IPS DF 6.9 (cell line): ENCODE measurements around the gene YDJC.
"Not testable (repeated sequence)": the region's sequence is repeated elsewhere in the genome, so short reads cannot be mapped to it uniquely, and the experiment has no call there.

Experiments used
- DNase-seq: peaks from one replicate; pipeline ENCODE4 v3.0.0-alpha.2; 2013; ENCODE audit warnings: low read depth, low spot score
- H3K27ac ChIP-seq: one replicate; pipeline ENCODE4 v1.5.1; 2013; ENCODE audit warnings: low read length, control low read depth
- H3K27me3 ChIP-seq: 2 replicates; pipeline ENCODE4 v1.6.1; 2013; ENCODE audit warnings: mild to moderate bottlenecking, low read length; ENCODE audit not compliant: control insufficient read depth, insufficient read depth
- H3K36me3 ChIP-seq: 2 replicates; pipeline ENCODE4 v1.6.1; 2013; ENCODE audit warnings: low read length; ENCODE audit not compliant: control insufficient read depth, insufficient read depth
- H3K4me1 ChIP-seq: 2 replicates; pipeline ENCODE4 v1.6.1; 2013; ENCODE audit warnings: low read length; ENCODE audit not compliant: control insufficient read depth, insufficient read depth
- H3K4me3 ChIP-seq: 2 replicates; pipeline ENCODE4 v1.5.1; 2013; ENCODE audit warnings: mild to moderate bottlenecking, low read length
- H3K9me3 ChIP-seq: 2 replicates; pipeline ENCODE4 v1.6.1; 2013; ENCODE audit warnings: low read length, inconsistent platforms; ENCODE audit not compliant: control insufficient read depth, insufficient read depth
- WGBS: extraction: QIAGEN DNeasy Blood & Tissue Kit; methylation state at CpG from one replicate; pipeline ENCODE4 v1.1.7; 2013; ENCODE audit warnings: mixed read lengths, missing lambda C conversion rate; ENCODE audit not compliant: insufficient read length, insufficient coverage; 5-methylcytosine and 5-hydroxymethylcytosine counted together

The YDJC gene

DNA sequence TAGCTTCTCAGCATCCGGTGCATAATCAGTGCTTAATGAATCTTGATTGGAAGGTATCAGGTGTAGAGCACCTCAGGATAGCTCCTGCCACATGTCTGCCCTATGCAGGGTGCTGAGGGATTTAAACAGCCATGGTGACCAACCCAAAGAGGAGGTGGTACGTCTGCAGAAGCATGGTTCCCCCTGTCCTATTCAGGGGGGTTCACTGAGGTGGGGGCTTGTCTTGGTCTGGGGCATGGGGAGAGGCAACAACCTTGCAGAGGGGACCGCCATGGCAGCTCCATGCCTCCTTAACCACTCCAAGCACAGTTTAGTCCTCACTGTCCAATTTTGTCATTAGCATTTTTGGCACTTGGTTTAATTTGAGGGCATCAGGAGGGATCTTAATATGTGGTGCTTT lies 37.4 kb downstream of the YDJC start:
- H3K4me1 ChIP-seq = 0 out of 2 replicates have a peak, but pooled peaks cover 2% of the 10 kb centered on the region
- H3K27me3 ChIP-seq = no peaks in the 10 kb centered on the region
- H3K4me3 ChIP-seq = no peak overlapping the region
- H3K9me3 ChIP-seq = no peaks in the 10 kb centered on the region
- DNase-seq = no peak
- WGBS = no CpG with 5 or more reads among the region's 3 CpGs
- peaks cover 16% of the 10 kb centered on the region for H3K36me3 ChIP-seq
- no peak overlapping the region for H3K27ac ChIP-seq

DNA sequence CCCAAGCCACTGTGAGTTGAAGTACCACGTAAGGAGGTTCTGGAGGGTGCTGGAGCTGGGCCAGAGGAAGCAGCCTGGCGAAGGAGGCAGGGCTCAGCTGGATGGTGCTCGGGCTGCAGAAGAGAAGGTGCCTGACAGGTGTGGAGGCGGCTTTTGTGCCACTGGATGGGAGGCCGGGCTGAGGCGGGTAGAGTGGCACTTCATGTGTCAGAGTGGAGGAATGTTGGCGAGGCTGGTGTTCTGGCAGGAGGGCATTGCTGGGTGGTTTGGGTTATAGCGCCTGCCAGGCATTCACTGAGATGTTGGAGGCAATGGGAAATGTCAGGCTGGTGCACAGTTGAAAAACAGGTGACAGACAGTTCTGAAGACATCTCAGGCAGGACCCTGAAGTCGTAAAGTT lies 38.1 kb downstream of the YDJC start:
- Histone ChIP-seq H3K9me3 (no peaks in the 10 kb centered on the region), H3K27me3 (no peaks in the 10 kb centered on the region), H3K4me3 (no peak overlapping the region), H3K4me1 (0 out of 2 replicates have a peak, but pooled peaks cover 2% of the 10 kb centered on the region), H3K36me3 (peaks cover 16% of the 10 kb centered on the region), H3K27ac (no peak overlapping the region)
- DNase-seq = no peak
- WGBS = no CpG with 5 or more reads among the region's 9 CpGs

DNA sequence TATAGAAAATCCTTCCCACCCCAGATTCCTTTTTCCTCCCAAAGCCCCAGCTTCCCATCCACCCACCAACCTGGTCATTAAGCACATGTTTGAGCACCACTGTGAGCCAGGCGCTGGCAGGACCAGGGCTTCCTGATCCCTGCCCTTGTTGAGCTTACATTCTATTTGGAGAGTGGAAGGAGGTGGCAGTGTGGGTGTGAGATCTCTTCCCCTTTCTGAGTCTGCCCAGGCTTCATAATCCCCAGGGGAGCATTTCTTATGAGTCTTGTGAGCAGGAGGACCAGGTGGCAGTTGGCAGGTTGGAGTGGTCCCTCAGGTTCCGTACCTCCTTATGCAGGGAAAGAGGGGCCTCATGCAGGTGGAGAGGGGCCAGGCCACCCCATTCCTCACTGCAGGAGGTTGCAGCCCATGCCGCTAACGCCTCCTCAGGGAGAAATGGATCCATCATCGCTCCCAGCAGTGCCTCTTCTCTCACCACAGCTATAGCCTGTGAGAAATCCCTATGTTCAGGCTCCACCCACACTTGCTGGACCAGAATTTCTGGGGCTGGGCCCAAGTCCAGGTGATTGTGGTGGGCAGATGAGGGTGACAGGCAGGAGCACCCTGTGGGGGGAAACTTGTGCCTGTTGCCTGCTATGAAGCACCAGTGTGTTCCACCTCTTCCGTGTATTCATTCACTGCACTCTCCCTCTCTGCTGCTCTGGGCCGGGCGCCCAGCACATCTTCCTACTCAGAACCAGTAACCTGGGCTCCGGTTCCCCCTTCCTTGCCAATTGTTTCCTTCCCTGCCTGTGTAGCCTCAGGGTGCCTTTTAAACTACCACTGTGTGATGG lies 38.8 kb downstream of the YDJC start:
- peaks cover 16% of the 10 kb centered on the region for H3K36me3 ChIP-seq
- H3K27me3 ChIP-seq = no peaks in the 10 kb centered on the region
- no CpG with 5 or more reads among the region's 9 CpGs for WGBS
- no peak overlapping the region for H3K4me3 ChIP-seq
- no peak for DNase-seq
- H3K4me1 ChIP-seq = 0 out of 2 replicates have a peak, but pooled peaks cover 2% of the 10 kb centered on the region
- H3K27ac ChIP-seq = no peak overlapping the region
- H3K9me3 ChIP-seq = no peaks in the 10 kb centered on the region

DNA sequence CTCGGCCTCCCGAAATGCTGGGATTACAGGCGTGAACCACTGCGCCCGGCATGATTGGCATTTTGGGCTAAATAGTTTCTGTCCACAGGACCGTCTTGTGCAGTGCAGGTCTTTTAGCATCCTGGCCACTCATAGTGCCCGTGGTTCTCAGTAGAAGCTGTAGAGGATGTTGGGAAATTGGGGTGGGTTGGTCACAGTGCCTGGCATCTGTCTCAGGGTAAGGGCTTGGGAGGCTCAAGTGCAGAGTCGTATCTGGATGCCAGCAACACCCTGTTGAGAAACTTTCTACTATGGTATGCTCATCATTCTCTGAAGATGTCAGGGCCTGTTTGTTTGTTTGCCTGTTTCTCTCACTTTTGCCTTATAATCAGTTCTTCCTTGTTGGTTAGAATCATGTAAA lies 40.4 kb downstream of the YDJC start:
- no CpG with 5 or more reads among the region's 8 CpGs for WGBS
- H3K36me3 ChIP-seq = peaks cover 9% of the 10 kb centered on the region
- DNase-seq = no peak
- no peak overlapping the region for H3K27ac ChIP-seq
- no peak overlapping the region for H3K4me3 ChIP-seq
- no peaks in the 10 kb centered on the region for H3K27me3 ChIP-seq
- H3K4me1 ChIP-seq = 0 out of 2 replicates have a peak, but pooled peaks cover 2% of the 10 kb centered on the region
- H3K9me3 ChIP-seq = no peaks in the 10 kb centered on the region

DNA sequence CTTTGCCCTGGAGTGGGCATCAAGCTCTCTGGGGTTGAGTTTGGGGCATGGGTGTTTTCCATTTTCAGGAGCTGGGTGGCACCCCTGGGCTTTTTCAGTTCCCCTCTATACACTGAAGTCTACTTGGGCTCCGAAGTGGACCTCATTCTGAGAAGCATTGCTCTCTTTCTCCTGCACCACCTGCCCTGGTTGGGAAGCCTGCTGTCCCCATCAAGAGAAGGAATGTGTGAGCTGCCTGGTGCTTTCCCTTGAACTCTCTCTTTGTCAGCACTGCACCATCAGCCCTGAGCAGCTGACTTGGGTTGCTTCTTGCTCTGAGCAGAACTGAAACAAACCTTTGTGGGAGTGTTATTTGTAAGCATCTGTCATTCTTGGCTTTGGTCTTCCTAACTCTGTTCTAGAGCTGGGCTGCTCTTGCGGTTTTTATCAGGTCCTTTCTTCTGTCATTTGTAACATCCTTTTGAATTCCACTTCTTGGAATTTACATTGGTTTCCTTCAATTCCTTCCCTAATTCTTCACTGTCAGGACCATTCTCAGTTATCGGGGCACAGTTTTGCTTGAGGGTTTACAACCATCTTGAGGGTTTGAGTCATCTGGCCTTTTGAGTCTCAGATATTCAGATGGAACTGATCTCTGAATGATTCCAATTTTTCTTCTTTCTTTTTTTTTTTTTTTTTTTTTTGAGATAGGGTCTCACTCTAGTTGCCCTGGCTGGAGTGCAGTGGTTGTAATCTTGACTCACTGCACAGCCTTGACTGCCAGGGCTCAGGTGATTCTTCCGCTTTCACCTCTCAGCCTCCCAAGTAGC lies 41.8 kb downstream of the YDJC start:
- no peak overlapping the region for H3K27ac ChIP-seq
- no peak for DNase-seq
- no CpG with 5 or more reads among the region's 4 CpGs for WGBS
- no peaks in the 10 kb centered on the region for H3K9me3 ChIP-seq
- 0 out of 2 replicates have a peak, but pooled peaks cover 2% of the 10 kb centered on the region for H3K4me1 ChIP-seq
- H3K4me3 ChIP-seq = no peak overlapping the region
- no peaks in the 10 kb centered on the region for H3K27me3 ChIP-seq
- H3K36me3 ChIP-seq = peaks cover 4% of the 10 kb centered on the region

DNA sequence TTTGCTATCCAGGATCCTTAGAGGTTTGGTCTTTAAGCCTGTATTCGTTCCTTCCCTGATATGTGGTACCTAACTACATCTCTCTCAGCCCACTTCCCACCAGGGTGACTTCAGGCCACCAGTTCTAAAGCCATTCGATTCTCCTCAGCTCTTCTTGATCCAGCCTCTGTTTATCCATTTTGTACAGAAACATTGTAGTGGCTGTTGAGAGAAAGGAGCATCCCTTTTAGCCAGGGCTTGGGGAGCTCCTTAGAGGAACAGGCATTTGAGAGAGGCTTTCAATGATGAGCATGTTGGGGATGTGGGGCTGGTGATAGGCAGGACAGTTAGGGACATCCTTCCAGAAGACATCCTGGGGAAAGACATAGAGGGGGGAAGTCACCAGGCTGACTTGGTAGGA lies 44.4 kb downstream of the YDJC start:
- no peaks in the 10 kb centered on the region for H3K27me3 ChIP-seq
- no CpG with 5 or more reads among the region's 2 CpGs for WGBS
- 0 out of 2 replicates have a peak, but pooled peaks cover 2% of the 10 kb centered on the region for H3K4me1 ChIP-seq
- no peaks in the 10 kb centered on the region for H3K9me3 ChIP-seq
- no peak overlapping the region for H3K27ac ChIP-seq
- no peaks in the 10 kb centered on the region for H3K36me3 ChIP-seq
- H3K4me3 ChIP-seq = no peak overlapping the region
- no peak for DNase-seq

DNA sequence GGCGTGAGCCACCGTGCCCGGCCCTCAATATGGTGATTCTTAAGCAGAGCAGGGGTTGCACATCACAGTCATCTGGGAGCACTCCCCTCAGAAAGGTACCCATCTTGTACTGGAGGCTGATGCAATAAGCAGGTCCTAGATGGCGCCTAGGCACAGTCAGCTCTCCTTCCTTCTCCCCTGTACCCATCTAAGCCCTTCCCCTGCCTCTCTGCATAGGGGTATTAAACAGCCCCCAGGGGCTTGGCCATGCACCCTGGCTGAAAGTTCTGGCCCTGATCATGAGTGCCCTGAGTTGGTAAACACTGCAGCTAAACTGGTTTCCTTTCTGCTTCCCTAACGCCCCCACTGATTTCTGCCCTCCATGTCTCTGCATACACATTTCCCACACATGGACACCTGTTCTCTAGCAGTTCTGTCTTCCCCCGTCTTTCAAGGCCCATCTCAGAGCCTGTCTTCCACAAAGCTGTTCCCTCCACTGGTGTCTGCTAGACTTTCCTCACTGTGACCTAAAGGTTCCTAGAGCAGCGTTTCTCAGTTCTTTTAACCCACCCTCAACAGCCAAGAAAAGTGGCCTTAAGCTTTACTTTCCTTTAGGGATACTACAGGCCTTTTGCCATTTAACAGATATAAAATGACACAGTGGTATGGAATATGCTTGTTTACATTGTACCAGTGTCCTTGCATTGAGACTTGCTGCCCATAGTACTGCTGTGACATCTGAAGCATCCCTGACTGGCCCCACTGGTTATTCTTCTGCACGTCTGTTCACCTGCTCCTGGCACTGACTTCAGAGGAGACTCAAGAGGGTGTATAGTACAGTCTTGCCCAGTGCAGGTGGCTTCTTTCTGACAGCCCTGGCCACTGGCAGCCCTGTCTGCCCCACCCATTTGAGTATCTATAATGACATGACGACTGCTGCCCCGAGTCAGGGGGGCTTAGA lies 46.8 kb downstream of the YDJC start:
- WGBS = no CpG with 5 or more reads among the region's 10 CpGs
- 0 out of 2 replicates have a peak, but pooled peaks cover 2% of the 10 kb centered on the region for H3K4me1 ChIP-seq
- no peak for DNase-seq
- H3K27me3 ChIP-seq = no peaks in the 10 kb centered on the region
- no peak overlapping the region for H3K4me3 ChIP-seq
- no peaks in the 10 kb centered on the region for H3K36me3 ChIP-seq
- no peaks in the 10 kb centered on the region for H3K9me3 ChIP-seq
- H3K27ac ChIP-seq = no peak overlapping the region

DNA sequence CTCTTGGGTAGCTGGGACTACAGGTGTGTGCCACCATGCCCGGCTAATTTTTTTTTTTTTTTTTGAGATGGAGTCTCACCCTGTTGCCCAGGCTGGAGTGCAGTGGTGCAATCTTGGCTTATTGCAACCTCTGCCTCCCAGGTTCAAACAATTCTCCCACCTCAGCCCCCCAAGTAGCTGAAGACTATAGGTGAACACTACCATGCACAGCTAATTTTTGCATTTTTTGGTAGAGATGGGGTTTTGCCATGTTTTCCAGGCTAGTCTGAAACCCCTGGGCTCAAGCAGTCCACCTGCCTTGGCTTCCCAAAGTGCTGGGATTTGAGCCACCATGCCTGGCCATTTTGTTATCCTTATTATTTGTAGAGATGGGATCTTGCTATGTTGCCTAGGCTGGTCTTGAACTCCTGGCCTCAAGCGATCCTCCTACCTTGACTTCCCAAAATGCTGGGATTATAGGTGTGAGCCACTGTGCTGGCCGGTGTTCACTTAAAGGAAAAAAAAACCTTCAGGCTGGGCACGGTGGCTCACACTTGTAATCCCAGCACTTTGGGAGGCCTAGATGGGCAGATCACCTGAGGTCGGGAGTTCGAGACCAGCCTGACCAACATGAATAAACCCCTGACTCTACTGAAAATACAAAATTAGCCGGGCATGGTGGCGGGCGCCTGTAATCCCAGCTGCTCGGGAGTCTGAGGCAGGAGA lies 48.7 kb downstream of the YDJC start:
- H3K27ac ChIP-seq, H3K4me3 ChIP-seq, DNase-seq, H3K4me1 ChIP-seq, H3K9me3 ChIP-seq, H3K27me3 ChIP-seq, H3K36me3 ChIP-seq: not testable (repeated sequence)
- no CpG with 5 or more reads among the region's 10 CpGs for WGBS

DNA sequence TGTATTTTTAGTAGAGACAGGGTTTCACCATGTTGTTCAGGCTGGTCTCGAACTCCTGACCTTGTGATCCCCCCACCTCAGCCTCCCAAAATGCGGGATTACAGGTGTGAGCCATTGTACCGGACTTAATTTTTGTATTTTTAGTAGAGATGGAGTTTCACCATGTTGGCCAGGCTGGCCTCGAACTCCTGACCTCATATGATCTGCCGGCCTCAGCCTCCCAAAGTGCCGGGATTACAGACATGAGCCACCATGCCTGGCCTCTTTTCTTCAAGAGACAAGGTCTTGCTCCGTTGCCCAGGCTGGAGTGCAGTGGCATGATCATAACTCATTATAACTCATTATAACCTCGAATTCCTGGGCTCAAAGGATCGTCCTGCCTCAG lies 49.2 kb downstream of the YDJC start:
- not testable (repeated sequence) for H3K4me3 ChIP-seq, H3K36me3 ChIP-seq, H3K27ac ChIP-seq, DNase-seq, H3K9me3 ChIP-seq, H3K4me1 ChIP-seq, H3K27me3 ChIP-seq
- no CpG with 5 or more reads among the region's 9 CpGs for WGBS
